CD4-positive, alpha-beta T cell (primary cell): ENCODE results near the gene RIN3. TPM values are rescaled to one million over a fixed set of nuclear protein-coding genes. Genes with fewer than 3 reads are reported as not detected.

ENCODE experiments used
- ATAC-seq: fragments of 200-7000 bp; cut with Tn5 transposase; one replicate; pipeline ENCODE4 v1.10.0; 2022; ENCODE audit warnings: mild to moderate bottlenecking; ENCODE audit not compliant: poor library complexity
- CTCF ChIA-PET: fragments of 350-600 bp; sonication (Branson Sonifier 250); formaldehyde crosslinking; loops from one replicate; lab custom pipeline; 2021; ENCODE audit warnings: antibody characterized with exemption, inconsistent platforms; lab: Charles Lee
- POLR2A ChIA-PET: fragments of 350-600 bp; sonication (Branson Sonifier 250); formaldehyde crosslinking; loops from one replicate; lab custom pipeline; 2021; ENCODE audit warnings: antibody characterized with exemption, inconsistent platforms; lab: Charles Lee
- DNase-seq, 14 experiments: peaks; one replicate each; pipeline ENCODE4 v3.0.0-alpha.2; 2013 to 2020; ENCODE audit warnings: mixed read lengths in 2 of 14
- H3K27ac ChIP-seq, 2 donors: one replicate each; pipeline versions ENCODE4 v1.5.1 to v1.7.0; 2013; ENCODE audit warnings: low read length in 2 of 2, low read depth in 1 of 2, mild to moderate bottlenecking in 1 of 2
- H3K27me3 ChIP-seq, 2 experiments: 1 replicate in 1 of 2; 2 replicates in 1 of 2; pipeline versions ENCODE4 v1.6.1 to v1.7.0; 2013; ENCODE audit warnings: low read length in 2 of 2, control low read depth in 1 of 2, mild to moderate bottlenecking in 1 of 2, moderate library complexity in 1 of 2; ENCODE audit not compliant: insufficient read depth in 2 of 2, control insufficient read depth in 1 of 2
- H3K36me3 ChIP-seq: one replicate; pipeline ENCODE4 v1.6.1; 2013; ENCODE audit warnings: low read length, control low read depth; ENCODE audit not compliant: insufficient read depth
- H3K4me1 ChIP-seq: one replicate; pipeline ENCODE4 v1.6.1; 2013; ENCODE audit warnings: low read length, control low read depth; ENCODE audit not compliant: insufficient read depth
- H3K4me3 ChIP-seq: one replicate; pipeline ENCODE4 v1.5.1; 2013; ENCODE audit warnings: mild to moderate bottlenecking, low read length, moderate library complexity
- H3K9me3 ChIP-seq, 2 experiments: 1 replicate in 1 of 2; 2 replicates in 1 of 2; pipeline versions ENCODE4 v1.6.1 to v1.7.0; 2013; ENCODE audit warnings: low read length in 2 of 2, mild to moderate bottlenecking in 2 of 2, control low read depth in 1 of 2, moderate library complexity in 1 of 2; ENCODE audit not compliant: control insufficient read depth in 1 of 2, insufficient read depth in 1 of 2
- H3K27ac Mint-ChIP-seq: one replicate; pipeline ENCODE4 v1.8.0; 2020; ENCODE audit warnings: mixed read lengths
- H3K27me3 Mint-ChIP-seq: one replicate; pipeline ENCODE4 v1.8.0; 2021; ENCODE audit warnings: mixed read lengths
- H3K36me3 Mint-ChIP-seq: one replicate; pipeline ENCODE4 v1.8.0; 2021; ENCODE audit warnings: low read depth, mixed read lengths
- H3K4me1 Mint-ChIP-seq: one replicate; pipeline ENCODE4 v1.8.0; 2021; ENCODE audit warnings: low read depth, mixed read lengths
- H3K4me3 Mint-ChIP-seq: one replicate; pipeline ENCODE4 v1.8.0; 2020; ENCODE audit warnings: mild to moderate bottlenecking, mixed read lengths
- H3K9me3 Mint-ChIP-seq: one replicate; pipeline ENCODE4 v1.8.0; 2020; ENCODE audit warnings: mixed read lengths
- CTCF ChIP-seq: fragments of 200-600 bp; IDR thresholded peaks from one replicate; pipeline ENCODE4 v1.8.0; 2022; ENCODE audit warnings: antibody characterized with exemption, mild to moderate bottlenecking
- intact Hi-C, 2 experiments: fragments of 100-400 bp; cut with DNase I in 1 of 2; cut with micrococcal nuclease in 1 of 2; formaldehyde crosslinking; loops; one replicate each; pipeline versions ENCODE4 v1.15.1 to v1.9.0; 2023 to 2025; cut with DNase I, micrococcal nuclease
- total RNA-seq, 174 experiments: library from RNA in 2 of 174; stranded (reverse) in 2 of 174; gene quantifications; one replicate each; pipeline ENCODE4 v1.2.3 and lab custom pipeline; 2021 to 2026

RIN3 gene
- total RNA-seq, 2 experiments from 2014 or later = 67.9 to 72.2 TPM

GRCh38 chr14:92676403-92677086 lies 163.0 kb downstream of the RIN3 start:
- H3K4me3 ChIP-seq = no peak overlapping the region
- no peak for TF ChIP-seq CTCF
- CTCF ChIA-PET = interaction anchor here (0.9 kb wide), 1 partner anchor 10 kb away, joined by 4 read pairs; no protein-coding TSS in a partner anchor
- Mint-ChIP-seq H3K4me3 (no peak overlapping the region), H3K9me3 (no peaks in the 10 kb centered on the region), H3K27me3 (no peaks in the 10 kb centered on the region), H3K36me3 (peaks cover 97% of the 10 kb centered on the region), H3K4me1 (peaks cover 51% of the 10 kb centered on the region), H3K27ac (peak overlapping the region; percentile 73)
- H3K4me1 ChIP-seq = peaks cover 46% of the 10 kb centered on the region
- peaks cover 90% of the 10 kb centered on the region for H3K36me3 ChIP-seq
- POLR2A ChIA-PET = interaction anchor here (0.8 kb wide), 1 partner anchor 24 kb away, joined by 3 read pairs; no protein-coding TSS in a partner anchor
- peaks cover 0 to 14% of the 10 kb centered on the region in 2 experiments for H3K9me3 ChIP-seq
- DNase-seq (peak in 2 of 14 experiments; percentile 24 to 27), ATAC-seq (no peak)
- peak overlapping the region in 1 of 2 donors; percentile 33 for H3K27ac ChIP-seq
- intact Hi-C loops = no loop called here
- H3K27me3 ChIP-seq = no peaks in the 10 kb centered on the region

GRCh38 chr14:92677087-92677668 lies 163.6 kb downstream of the RIN3 start:
- Mint-ChIP-seq H3K27me3 (no peaks in the 10 kb centered on the region), H3K27ac (peak overlapping the region; percentile 73), H3K4me3 (no peak overlapping the region), H3K36me3 (peaks cover 94% of the 10 kb centered on the region), H3K4me1 (peaks cover 51% of the 10 kb centered on the region), H3K9me3 (no peaks in the 10 kb centered on the region)
- TF ChIP-seq CTCF = no peak
- Histone ChIP-seq H3K9me3 (peaks cover 0 to 14% of the 10 kb centered on the region in 2 experiments), H3K36me3 (peaks cover 88% of the 10 kb centered on the region), H3K4me1 (peaks cover 44% of the 10 kb centered on the region), H3K27me3 (no peaks in the 10 kb centered on the region), H3K27ac (peak overlapping the region in 1 of 2 donors; percentile 33), H3K4me3 (no peak overlapping the region)
- POLR2A ChIA-PET = interaction anchor here (0.8 kb wide), 1 partner anchor 25 kb away, joined by 3 read pairs; no protein-coding TSS in a partner anchor
- CTCF ChIA-PET = interaction anchor here (0.9 to 1.0 kb wide), 2 partner anchors 9 to 64 kb away, joined by 3 to 4 read pairs; no protein-coding TSS in a partner anchor
- ATAC-seq = no peak
- peak in 3 of 14 experiments; percentile 31 to 51 (median 47) for DNase-seq
- intact Hi-C loops = no loop called here

GRCh38 chr14:92677955-92678354 lies 164.4 kb downstream of the RIN3 start:
- POLR2A ChIA-PET = no interaction called here
- Mint-ChIP-seq H3K36me3 (peaks cover 94% of the 10 kb centered on the region), H3K4me3 (no peak overlapping the region)

More at GRCh38 chr14:92677955-92678354, 164.4 kb downstream of the RIN3 start:
- peaks cover 44% of the 10 kb centered on the region for H3K4me1 Mint-ChIP-seq
- H3K27ac Mint-ChIP-seq = peak overlapping the region; percentile 73
- no peak overlapping the region for H3K4me3 ChIP-seq
- CTCF ChIA-PET = interaction anchor here (1.0 kb wide), 1 partner anchor 65 kb away, joined by 3 read pairs; no protein-coding TSS in a partner anchor
- H3K9me3 Mint-ChIP-seq = no peaks in the 10 kb centered on the region
- H3K27ac ChIP-seq = no peak overlapping the region
- H3K36me3 ChIP-seq = peaks cover 91% of the 10 kb centered on the region
- H3K4me1 ChIP-seq = peaks cover 46% of the 10 kb centered on the region
- H3K27me3 ChIP-seq = no peaks in the 10 kb centered on the region
- H3K27me3 Mint-ChIP-seq = no peaks in the 10 kb centered on the region
- DNase-seq (no peak), ATAC-seq (no peak)
- intact Hi-C loops = no loop called here
- peaks cover 0 to 14% of the 10 kb centered on the region in 2 experiments for H3K9me3 ChIP-seq
- no peak for TF ChIP-seq CTCF
